ENCODE measurements around the gene PLP2.

The PLP2 gene

GRCh38 chrX:49197543-49198087, 25.9 kb downstream of the PLP2 start:
- no peak for DNase-seq (ENCODE audit: low read depth)
- H3K4me3 ChIP-seq (ENCODE audit: low read length): no peak overlapping the region
- no peak for TF ChIP-seq CTCF (IDR thresholded peaks at IDR 0.05; ENCODE audit: insufficient read depth, low read depth, low read length, missing control alignments)

GRCh38 chrX:49198540-49199314, 27.0 kb downstream of the PLP2 start:
- TF ChIP-seq CTCF (IDR thresholded peaks at IDR 0.05; ENCODE audit: insufficient read depth, low read depth, low read length, missing control alignments): no peak
- H3K4me3 ChIP-seq (ENCODE audit: low read length): no peak overlapping the region
- no peak for DNase-seq (ENCODE audit: low read depth)

GRCh38 chrX:49199315-49199595, 27.6 kb downstream of the PLP2 start:
- H3K4me3 ChIP-seq (ENCODE audit: low read length): no peak overlapping the region
- TF ChIP-seq CTCF (IDR thresholded peaks at IDR 0.05; ENCODE audit: insufficient read depth, low read depth, low read length, missing control alignments): no peak
- DNase-seq (ENCODE audit: low read depth): no peak

GRCh38 chrX:49199906-49200771, 28.4 kb downstream of the PLP2 start, which contains the start of gene SYP:
SYP (minus strand) TSS chrX:49200193; CDS start chrX:49200186, 7 bp downstream.
- H3K4me3 ChIP-seq (ENCODE audit: low read length): peak within 1 kb of the TSS; percentile 22
- TF ChIP-seq CTCF (IDR thresholded peaks at IDR 0.05; ENCODE audit: insufficient read depth, low read depth, low read length, missing control alignments): no peak
- peak; percentile 87 for DNase-seq (ENCODE audit: low read depth)

- no peak overlapping the region for H3K4me3 ChIP-seq (ENCODE audit: low read length)
- TF ChIP-seq CTCF (IDR thresholded peaks at IDR 0.05; ENCODE audit: insufficient read depth, low read depth, low read length, missing control alignments): no peak
- no peak for DNase-seq (ENCODE audit: low read depth)
Measured at GRCh38 chrX:49202022-49202421, 30.3 kb downstream of the PLP2 start.

GRCh38 chrX:49203536-49203935, 31.8 kb downstream of the PLP2 start:
- no peak overlapping the region for H3K4me3 ChIP-seq (ENCODE audit: low read length)
- no peak for TF ChIP-seq CTCF (IDR thresholded peaks at IDR 0.05; ENCODE audit: insufficient read depth, low read depth, low read length, missing control alignments)
- no peak for DNase-seq (ENCODE audit: low read depth)
